Activated T-helper 9 cell treated with anti-CD3 and anti-CD28 coated beads, Interleukin-2, amount 50 U/mL, for 16 hours (primary cell): ENCODE results near the gene RAB24.
A peak's percentile ranks its signal among the peaks of the same experiment; 100 is the strongest.
"Not testable (repeated sequence)": the region's sequence is repeated elsewhere in the genome, so short reads cannot be mapped to it uniquely, and the experiment has no call there.

Experiments used
- DNase-seq: peaks from one replicate; pipeline ENCODE4 v3.0.0-alpha.2; 2020; ENCODE audit warnings: low read depth

Gene RAB24

GRCh38 chr5:177303121-177303924, at the start of gene RAB24, which contains the start of gene PRELID1:
RAB24 (minus strand) TSS chr5:177303719; CDS start chr5:177303288, 431 bp downstream.
PRELID1 (plus strand) TSS chr5:177303799; CDS start chr5:177303986, 187 bp downstream.
- DNase-seq = peak; percentile 84

GRCh38 chr5:177353093-177353492, 49.6 kb upstream of the RAB24 start:
- DNase-seq = no peak

- DNase-seq = peak; percentile 84
These were observed 48.1 kb upstream of the RAB24 start, which contains the start of gene LMAN2 for GRCh38 chr5:177351392-177352329. LMAN2 (minus strand) TSS chr5:177351668; CDS start chr5:177351647, 21 bp downstream.

- no peak for DNase-seq
These were observed 47.4 kb upstream of the RAB24 start for GRCh38 chr5:177350776-177351391.

- DNase-seq = no peak
These were observed 46.2 kb upstream of the RAB24 start for GRCh38 chr5:177349762-177350161.

GRCh38 chr5:177349362-177349647, 45.8 kb upstream of the RAB24 start:
- DNase-seq = no peak

GRCh38 chr5:177347699-177348098, 44.2 kb upstream of the RAB24 start:
- DNase-seq = no peak

- no peak for DNase-seq
These were observed 43.3 kb upstream of the RAB24 start for GRCh38 chr5:177346820-177347219.

- no peak for DNase-seq
These were observed 41.4 kb upstream of the RAB24 start for GRCh38 chr5:177344891-177345290.

- no peak for DNase-seq
These were observed 40.3 kb upstream of the RAB24 start for GRCh38 chr5:177343777-177344176.

- not testable (repeated sequence) for DNase-seq
These were observed 39.5 kb upstream of the RAB24 start for GRCh38 chr5:177343000-177343399.

GRCh38 chr5:177339107-177339638, 35.7 kb upstream of the RAB24 start:
- no peak for DNase-seq

GRCh38 chr5:177338251-177339106, 35.0 kb upstream of the RAB24 start:
- DNase-seq = no peak

GRCh38 chr5:177336603-177337494, 33.3 kb upstream of the RAB24 start:
- DNase-seq = no peak

- DNase-seq = no peak
These were observed 32.6 kb upstream of the RAB24 start for GRCh38 chr5:177336112-177336511.

- no peak for DNase-seq
These were observed 32.2 kb upstream of the RAB24 start for GRCh38 chr5:177335701-177336065.

GRCh38 chr5:177334781-177335700, 31.5 kb upstream of the RAB24 start:
- no peak for DNase-seq

- DNase-seq = no peak
These were observed 30.6 kb upstream of the RAB24 start for GRCh38 chr5:177334155-177334551.
